GM12801 (cell line): ENCODE results near the gene DLG2.

Experiments
- TF ChIP-seq, protein P1 (sequence below): IDR thresholded peaks from one replicate; pipeline ENCODE4 v1.5.1; 2011; ENCODE audit warnings: control low read depth; ENCODE audit not compliant: insufficient read length; ENCODE audit errors: extremely low read depth

DLG2 gene

DNA sequence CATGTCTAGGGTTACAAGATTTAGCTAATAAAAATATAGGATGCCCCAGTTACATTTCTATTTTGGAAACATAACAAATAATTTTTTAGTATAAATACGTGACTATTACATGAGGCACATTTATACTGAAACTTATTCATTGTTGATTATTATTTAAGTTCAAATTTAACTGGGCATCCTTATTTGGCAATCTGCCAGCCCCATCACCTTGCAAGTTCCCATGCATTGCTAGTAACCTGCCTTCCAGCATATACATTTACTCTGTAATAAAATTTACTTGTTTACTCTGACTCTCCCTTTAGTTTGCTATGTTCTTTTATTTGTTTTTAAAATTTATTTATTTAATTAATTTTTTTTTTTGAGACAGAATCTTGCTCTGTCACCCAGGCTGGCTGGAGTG lies 1686.1 kb downstream of the DLG2 start:
- TF ChIP-seq, protein P1, sequence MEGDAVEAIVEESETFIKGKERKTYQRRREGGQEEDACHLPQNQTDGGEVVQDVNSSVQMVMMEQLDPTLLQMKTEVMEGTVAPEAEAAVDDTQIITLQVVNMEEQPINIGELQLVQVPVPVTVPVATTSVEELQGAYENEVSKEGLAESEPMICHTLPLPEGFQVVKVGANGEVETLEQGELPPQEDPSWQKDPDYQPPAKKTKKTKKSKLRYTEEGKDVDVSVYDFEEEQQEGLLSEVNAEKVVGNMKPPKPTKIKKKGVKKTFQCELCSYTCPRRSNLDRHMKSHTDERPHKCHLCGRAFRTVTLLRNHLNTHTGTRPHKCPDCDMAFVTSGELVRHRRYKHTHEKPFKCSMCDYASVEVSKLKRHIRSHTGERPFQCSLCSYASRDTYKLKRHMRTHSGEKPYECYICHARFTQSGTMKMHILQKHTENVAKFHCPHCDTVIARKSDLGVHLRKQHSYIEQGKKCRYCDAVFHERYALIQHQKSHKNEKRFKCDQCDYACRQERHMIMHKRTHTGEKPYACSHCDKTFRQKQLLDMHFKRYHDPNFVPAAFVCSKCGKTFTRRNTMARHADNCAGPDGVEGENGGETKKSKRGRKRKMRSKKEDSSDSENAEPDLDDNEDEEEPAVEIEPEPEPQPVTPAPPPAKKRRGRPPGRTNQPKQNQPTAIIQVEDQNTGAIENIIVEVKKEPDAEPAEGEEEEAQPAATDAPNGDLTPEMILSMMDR, result no peak

DNA sequence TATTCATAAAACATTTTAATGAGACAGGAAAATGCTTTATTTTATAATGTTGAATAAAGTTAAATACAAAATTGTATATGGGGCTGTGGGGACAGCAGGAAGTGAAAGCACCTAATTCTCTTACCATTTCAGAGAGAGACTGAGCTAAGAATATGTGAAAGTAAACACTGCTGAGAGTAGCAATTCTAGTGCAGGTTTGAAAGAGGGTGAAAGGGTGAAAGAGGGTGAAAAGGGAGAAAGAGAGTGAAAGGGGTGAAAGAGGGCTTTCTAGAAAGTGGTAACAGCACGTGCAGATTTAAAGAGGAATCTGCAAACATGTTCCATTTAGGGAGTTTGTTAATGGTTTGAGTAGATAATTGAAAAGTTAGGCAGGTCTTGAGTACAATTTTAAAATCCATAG lies 1689.0 kb downstream of the DLG2 start:
- TF ChIP-seq, protein P1, result no peak

DNA sequence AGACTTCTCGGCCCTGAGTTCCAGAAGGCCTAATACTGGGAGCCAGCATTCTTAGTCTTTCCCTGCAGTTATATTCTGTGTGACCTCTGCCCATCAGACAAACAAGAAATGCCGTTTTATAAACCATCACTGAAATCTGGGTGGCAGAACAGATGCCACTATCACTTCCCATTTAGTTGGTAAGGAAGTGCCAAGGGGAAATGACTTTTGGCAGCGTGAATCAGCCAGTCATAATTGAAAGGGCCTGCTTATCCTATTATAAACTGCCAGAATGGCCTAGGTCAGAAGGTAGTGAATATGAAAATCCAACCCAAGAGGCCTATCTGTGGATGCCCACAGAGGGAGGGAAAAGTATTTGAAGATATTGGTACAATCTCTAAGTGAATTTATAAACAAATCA lies 1694.1 kb downstream of the DLG2 start:
- TF ChIP-seq, protein P1, result no peak

DNA sequence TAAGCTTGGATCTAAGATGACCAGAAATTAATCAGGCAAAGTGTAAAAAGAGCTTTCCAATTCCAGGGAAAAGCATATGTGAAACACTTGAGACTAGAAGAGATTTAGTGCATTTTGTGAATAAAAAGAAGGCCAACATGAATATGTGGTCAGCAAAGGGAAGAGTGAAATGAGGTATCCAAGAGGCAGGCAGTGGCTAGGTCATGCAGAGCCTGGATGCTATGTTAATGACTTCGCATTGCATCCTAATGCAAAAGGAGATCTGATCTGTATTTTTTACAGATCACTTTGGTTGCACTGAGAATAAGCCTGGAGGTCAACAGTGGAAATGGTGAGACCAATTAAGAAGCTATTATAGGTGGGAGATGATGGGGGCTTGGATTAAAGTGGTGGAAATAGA lies 1699.7 kb downstream of the DLG2 start:
- TF ChIP-seq, protein P1, result no peak

DNA sequence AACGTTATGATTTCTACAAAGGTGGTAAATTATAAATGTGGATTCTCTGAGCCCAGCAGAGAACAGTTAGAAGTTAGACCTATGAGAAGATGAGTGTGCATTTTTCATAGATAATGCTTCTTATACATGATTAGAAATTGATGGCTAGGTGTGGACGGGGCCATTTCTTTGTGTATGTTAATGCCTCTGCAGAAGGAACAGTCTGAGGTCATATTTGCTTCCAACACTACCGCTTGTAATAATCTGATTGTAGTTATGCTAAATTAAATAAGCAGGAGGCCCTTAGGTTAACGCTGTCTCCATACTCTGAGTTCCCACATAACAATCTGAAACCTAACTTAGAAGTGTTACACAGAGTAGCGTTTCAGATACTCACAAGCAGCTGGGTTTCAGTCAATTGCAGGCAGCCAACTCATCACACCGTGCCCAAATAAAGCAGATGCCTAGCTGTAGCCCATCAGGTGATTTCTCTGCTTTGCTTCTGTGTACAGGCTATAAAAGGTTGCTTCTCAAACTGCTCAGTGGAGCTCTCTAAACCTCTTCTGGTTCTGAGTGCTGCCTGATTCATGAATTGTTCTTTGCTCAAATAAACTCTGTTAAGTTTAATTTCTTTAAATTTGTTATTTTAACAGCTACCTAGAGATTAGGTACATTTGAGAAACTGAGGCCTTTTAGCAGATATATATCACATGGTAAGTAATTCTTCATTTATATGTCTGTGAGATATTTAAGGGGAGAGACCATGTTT lies 1702.2 kb downstream of the DLG2 start:
- TF ChIP-seq, protein P1, result no peak

DNA sequence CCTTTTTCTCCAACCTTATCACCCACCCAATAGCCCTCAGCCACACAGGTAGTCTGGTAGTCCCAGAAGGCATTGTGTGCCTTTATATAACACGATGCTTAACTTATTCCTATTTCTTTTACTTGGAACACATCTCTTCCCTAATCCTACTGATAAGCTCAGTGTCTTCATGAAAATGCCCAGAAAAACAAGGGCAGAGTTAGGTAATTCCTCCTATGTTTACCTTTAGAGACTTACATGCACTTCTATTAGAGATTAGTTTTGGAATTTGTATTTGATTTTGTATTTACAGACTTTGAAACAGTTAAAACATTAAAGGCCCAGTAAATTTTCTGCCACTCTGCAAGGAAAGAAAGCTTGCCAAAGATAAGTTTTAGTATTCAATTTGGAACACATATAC lies 1703.2 kb downstream of the DLG2 start:
- TF ChIP-seq, protein P1, result no peak

DNA sequence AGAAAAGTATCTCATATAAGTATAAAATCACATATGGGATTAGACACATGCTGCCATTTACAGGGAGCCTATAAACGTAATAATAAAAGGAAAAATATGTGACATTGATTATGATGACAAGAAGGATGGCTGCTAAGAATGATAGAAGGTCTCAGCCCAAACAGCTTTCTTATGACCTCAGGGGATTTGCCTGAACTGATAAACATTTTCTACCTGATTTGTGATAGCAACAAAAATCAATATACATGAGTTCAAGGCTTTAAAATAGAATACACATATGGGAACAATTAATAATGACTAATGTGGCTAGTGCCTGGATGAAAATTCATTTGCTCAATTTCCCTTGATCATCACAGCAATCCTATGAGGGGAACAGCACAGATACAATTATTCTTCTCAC lies 1704.2 kb downstream of the DLG2 start:
- TF ChIP-seq, protein P1, result no peak
